HG03571 (cell line): ENCODE data around the gene ARID1A.
"Not testable (repeated sequence)": the region's sequence is repeated elsewhere in the genome, so short reads cannot be mapped to it uniquely, and the experiment has no call there.

Experiments used
- ATAC-seq: cut with Tn5 transposase; IDR thresholded peaks from one replicate; pipeline ENCODE4 v1.9.1; 2021; ENCODE audit not compliant: unreplicated experiment

ARID1A gene

DNA sequence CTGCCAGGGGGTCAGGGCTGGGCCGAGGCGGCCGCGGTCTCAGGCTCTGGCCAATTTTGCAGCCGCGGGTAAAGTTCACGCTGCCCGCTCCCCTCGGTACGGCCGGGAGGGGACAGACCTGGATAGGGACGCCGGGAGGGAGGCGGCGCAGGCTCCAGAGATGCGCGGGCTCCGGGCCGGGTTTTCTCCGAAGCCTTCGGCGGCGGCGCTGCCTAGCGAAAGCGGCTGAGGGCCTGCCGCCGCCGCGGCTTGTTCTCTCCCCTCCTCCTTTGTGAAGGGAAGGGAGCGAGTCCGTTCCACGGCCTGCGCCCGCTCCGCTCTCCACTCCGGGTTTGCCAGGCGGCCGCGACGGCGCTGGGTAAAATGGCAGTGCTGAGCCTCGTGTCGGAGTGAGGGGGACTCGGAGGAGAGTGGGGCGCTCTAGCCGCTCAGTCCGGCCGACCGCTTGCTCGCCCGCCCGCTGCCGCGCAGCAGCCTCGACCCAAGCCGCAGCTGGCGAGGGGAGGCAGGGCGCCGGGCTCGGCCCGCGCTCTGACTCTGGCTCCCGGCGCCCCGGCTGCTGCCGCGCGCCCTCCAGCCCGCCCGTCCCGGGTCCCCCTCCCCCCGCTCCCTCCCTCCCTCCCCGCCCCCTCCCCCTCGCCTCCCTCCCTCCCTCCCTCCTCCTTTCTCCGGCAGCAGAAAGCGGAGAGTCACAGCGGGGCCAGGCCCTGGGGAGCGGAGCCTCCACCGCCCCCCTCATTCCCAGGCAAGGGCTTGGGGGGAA lies at the start of gene ARID1A:
ARID1A (plus strand) TSS at position 660 of the 763 bp plus-strand sequence. CDS start 389 bp downstream, outside the sequence.
- ATAC-seq = peak; percentile 56

DNA sequence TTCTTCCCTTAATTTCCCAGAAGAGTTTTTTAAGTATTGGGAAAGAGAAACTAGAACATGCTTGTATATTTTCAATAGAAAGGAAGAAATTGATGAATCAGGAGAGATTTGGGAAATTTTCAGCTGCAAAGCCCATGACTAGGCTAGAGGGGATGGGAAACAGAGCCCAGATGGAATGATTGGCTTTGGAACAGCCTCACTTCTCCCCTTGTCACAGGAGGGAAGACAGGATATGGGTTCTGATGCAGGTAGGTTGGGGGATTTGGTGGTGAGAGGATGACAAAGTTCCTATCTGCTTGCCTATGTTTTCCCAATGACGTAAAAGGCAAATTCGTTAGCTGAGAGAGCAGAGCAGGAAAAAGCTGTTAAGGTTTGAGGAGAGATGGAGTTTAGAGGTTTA lies 31.0 kb upstream of the ARID1A start:
- ATAC-seq = no peak

- ATAC-seq = no peak
These were observed 29.0 kb upstream of the ARID1A start for GRCh38 chr1:26666855-26667254.

- ATAC-seq = not testable (repeated sequence)
These were observed 27.6 kb upstream of the ARID1A start for GRCh38 chr1:26668106-26668786.

DNA sequence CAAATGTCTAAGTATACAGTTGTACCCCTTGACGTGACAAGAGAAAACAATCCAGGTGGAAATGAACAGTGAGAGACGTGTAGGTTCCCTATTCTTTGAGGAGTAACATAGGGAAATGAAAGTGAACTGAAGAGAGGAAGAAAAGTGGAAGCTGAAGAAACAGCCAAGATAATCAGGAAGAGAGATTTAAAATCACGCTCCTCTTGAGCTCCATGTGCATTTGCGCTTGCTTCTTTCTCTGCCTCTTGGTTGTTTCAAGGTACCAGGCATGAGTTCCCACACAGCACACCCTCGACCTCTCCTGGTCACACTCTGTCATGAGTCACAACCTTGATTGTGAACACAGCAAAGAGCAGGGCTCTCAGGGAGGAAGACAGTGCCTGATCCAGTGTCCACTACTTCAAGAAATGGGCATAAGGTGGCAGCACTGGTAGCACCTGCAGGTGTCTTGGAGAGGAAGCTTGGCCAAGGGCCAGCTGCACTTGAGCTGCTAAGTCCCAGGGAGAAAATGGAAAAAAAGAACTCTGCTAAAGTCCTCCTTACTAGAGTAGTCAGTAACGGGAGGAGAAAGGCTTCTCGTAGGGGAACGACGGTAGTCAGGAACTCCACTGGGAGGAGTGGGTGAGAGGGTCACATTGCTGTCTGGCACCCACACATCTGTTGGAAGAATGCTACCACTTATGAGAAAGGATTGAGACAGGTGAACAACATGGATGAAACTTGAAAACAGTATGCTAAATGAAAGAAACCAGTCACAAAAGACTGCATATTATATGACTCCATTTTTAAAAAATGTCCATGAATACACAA lies 18.3 kb upstream of the ARID1A start:
- ATAC-seq = no peak

GRCh38 chr1:26684763-26685508 lies 10.9 kb upstream of the ARID1A start:
- no peak for ATAC-seq

DNA sequence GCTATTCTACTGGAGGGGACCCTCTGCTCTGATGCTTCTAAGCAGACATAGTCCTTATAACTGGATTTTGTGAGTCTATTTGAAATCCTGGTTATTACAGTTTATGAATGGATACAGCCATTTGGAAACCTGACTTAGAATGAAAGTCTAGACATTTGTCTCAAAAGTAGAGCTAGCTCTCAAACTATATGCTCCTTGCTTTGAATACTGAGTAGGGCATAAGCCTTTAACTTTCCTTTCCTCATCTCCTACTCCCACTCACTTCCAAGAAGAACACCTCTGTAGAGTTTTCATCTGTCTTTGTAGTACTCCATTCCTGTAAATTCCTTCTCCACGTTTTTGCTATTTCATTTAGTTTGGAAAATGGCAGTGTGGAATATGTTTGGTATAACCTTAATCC lies 9.0 kb upstream of the ARID1A start:
- no peak for ATAC-seq

- ATAC-seq = no peak
These were observed 6.3 kb upstream of the ARID1A start for GRCh38 chr1:26689504-26689903.

- ATAC-seq = no peak
These were observed 5.7 kb upstream of the ARID1A start for GRCh38 chr1:26690157-26690556.

DNA sequence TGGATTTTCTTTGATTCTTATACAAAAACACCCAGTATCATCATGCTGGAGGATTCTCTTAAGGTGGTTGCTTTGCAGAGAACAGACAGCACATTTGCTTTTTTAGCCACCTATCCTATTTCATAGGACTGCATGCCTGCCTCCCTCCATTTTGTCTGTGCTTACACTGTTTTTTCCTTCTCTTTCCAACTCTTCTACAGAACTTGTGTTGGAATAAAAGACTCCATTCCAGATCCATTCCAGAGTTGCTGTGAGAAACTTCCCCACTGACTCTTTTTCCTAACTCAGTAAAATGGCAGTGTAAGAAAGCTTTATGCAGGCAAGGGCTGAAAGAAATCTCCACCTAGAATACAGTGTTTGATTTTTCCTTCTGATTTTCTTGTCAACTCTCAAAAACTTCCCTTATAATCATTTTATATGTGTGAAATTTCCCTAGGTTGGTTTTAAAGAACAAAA lies 5.2 kb upstream of the ARID1A start:
- no peak for ATAC-seq

DNA sequence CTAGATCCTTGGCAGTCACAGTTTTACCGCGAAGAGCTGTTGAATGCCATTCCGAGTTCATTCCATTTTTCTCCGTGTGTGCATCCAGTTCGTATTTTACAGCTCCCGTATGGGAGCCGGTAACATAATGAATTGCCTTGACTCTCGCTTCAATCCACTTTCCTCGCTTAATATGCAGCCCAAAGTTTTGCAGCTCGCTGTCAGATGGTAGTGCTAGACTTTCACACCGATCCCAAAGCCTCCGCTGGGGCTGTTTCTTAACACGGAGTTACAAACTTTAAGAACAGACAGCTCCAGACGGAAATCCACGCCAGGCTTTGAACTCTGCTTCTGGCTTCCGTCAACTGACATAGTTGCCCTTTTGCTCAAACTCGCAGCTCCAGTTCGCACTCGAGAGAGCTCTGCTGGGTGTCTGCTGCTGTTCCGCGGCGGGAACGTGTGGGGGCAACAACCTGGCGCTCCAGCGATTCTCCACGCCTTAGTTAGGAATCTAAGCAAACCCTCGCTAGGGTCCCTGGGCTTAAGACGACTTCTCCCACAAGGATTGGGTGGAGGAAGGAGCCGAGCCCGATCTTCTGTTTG lies 3.5 kb upstream of the ARID1A start:
- no peak for ATAC-seq

- ATAC-seq = no peak
These were observed 2.9 kb upstream of the ARID1A start for GRCh38 chr1:26692793-26693490.

DNA sequence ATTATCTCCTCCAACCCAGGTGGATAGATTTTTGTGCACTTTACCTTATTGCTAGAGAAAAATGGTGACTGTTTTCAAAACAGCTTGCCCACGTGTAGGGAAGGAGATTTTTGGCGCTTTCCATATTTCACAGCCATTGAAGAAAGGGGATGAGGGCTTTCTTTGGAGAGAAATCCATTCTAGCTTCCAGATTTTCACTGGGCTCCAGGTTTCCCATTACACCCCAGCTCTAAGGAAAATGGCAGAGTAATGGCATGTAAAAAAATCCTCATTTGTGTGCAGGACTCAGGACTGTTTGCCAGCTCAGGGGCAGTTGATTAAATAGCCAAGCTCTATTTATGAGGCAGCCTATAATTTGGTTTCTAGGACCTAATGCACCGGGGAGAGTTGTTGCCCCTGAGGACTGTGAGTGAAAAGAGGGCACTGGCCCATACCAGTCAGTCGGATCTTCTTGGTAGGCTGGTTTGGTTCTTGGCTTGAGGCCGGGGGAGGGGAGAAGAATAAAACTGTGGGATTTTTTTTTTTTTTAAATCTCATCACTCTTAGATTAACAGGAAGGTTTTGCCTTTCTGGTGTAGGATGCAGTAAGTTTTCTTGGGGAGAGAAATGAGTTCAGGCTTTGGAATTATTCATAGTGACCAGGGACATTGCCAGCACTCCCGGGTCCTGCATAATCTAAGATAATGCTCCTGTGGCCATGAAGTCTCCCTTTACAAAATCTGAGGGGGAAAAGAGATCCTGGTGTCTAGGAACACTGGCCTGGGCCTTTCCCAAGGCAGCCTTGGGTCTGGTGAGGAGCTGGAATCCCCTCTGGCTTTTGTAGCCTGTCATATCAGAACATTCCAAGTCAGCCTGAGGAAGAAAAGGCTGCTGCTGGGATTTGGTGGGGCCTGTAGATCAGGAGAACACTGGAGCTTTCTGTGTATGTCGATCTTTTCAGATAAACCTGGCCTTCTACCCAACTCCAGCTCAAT lies 1.9 kb upstream of the ARID1A start:
- ATAC-seq = no peak

- no peak for ATAC-seq
These were observed 1.0 kb upstream of the ARID1A start for GRCh38 chr1:26694638-26695355.

GRCh38 chr1:26696119-26696653 lies 371 bp downstream of the ARID1A start:
- ATAC-seq = no peak

DNA sequence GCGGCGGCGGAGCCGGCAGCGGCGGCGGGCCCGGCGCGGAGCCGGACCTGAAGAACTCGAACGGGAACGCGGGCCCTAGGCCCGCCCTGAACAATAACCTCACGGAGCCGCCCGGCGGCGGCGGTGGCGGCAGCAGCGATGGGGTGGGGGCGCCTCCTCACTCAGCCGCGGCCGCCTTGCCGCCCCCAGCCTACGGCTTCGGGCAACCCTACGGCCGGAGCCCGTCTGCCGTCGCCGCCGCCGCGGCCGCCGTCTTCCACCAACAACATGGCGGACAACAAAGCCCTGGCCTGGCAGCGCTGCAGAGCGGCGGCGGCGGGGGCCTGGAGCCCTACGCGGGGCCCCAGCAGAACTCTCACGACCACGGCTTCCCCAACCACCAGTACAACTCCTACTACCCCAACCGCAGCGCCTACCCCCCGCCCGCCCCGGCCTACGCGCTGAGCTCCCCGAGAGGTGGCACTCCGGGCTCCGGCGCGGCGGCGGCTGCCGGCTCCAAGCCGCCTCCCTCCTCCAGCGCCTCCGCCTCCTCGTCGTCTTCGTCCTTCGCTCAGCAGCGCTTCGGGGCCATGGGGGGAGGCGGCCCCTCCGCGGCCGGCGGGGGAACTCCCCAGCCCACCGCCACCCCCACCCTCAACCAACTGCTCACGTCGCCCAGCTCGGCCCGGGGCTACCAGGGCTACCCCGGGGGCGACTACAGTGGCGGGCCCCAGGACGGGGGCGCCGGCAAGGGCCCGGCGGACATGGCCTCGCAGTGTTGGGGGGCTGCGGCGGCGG lies 1.0 kb downstream of the ARID1A start:
- ATAC-seq = no peak

DNA sequence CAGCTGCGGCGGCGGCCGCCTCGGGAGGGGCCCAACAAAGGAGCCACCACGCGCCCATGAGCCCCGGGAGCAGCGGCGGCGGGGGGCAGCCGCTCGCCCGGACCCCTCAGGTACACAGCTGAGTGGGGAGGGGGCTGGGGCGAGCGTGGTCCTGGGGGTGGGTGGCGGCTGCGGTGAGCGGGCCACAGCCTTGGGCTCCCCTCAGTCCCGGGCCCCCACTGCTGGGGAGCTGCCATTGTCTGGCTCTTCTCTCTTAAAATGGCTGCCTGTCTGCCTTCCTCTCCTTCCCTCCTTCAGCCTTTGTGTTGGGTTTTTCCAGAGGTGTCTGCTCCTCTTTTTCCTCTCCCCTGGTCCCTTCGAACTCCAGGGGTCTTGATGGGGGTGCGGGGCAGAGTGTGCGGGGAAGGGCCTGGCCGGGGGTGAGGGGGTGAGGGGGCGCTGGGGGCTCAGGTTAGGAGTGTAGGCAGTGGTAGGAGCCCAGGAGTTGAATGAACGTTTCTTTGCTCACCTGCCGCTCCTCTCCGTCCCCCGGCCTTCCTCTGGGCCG lies 1.7 kb downstream of the ARID1A start:
- no peak for ATAC-seq
